ENCODE measurements around the gene ZC3H12C. TPM values are rescaled to one million over a fixed set of nuclear protein-coding genes. Genes with fewer than 3 reads are reported as not detected.
"Not testable (repeated sequence)": the region's sequence is repeated elsewhere in the genome, so short reads cannot be mapped to it uniquely, and the experiment has no call there.

Gene ZC3H12C
- total and polyA plus RNA-seq, 10 of the 15 experiments (the other 5 are each of a cell fraction or from before 2014, with no cell fraction given) = 0.31 to 31.0 (median 3.7) TPM

GRCh38 chr11:110207123-110207522, 113.9 kb downstream of the ZC3H12C start (continued):
- TF ChIP-seq, protein P1, sequence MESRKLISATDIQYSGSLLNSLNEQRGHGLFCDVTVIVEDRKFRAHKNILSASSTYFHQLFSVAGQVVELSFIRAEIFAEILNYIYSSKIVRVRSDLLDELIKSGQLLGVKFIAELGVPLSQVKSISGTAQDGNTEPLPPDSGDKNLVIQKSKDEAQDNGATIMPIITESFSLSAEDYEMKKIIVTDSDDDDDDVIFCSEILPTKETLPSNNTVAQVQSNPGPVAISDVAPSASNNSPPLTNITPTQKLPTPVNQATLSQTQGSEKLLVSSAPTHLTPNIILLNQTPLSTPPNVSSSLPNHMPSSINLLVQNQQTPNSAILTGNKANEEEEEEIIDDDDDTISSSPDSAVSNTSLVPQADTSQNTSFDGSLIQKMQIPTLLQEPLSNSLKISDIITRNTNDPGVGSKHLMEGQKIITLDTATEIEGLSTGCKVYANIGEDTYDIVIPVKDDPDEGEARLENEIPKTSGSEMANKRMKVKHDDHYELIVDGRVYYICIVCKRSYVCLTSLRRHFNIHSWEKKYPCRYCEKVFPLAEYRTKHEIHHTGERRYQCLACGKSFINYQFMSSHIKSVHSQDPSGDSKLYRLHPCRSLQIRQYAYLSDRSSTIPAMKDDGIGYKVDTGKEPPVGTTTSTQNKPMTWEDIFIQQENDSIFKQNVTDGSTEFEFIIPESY (IDR thresholded peaks at IDR 0.05) = no peak
- TF ChIP-seq RELB (IDR thresholded peaks at IDR 0.05; ENCODE audit: low read depth) (no peak), POLR2A (IDR thresholded peaks at IDR 0.05; ENCODE audit: low read depth, low read length) (no peak), LARP7 (IDR thresholded peaks at IDR 0.05) (no peak), RUNX3 (IDR thresholded peaks at IDR 0.05; ENCODE audit: low read length) (no peak), TARDBP (IDR thresholded peaks at IDR 0.05; ENCODE audit: borderline replicate concordance) (no peak), KDM1A (IDR thresholded peaks at IDR 0.05; ENCODE audit: borderline replicate concordance) (no peak)

DNA sequence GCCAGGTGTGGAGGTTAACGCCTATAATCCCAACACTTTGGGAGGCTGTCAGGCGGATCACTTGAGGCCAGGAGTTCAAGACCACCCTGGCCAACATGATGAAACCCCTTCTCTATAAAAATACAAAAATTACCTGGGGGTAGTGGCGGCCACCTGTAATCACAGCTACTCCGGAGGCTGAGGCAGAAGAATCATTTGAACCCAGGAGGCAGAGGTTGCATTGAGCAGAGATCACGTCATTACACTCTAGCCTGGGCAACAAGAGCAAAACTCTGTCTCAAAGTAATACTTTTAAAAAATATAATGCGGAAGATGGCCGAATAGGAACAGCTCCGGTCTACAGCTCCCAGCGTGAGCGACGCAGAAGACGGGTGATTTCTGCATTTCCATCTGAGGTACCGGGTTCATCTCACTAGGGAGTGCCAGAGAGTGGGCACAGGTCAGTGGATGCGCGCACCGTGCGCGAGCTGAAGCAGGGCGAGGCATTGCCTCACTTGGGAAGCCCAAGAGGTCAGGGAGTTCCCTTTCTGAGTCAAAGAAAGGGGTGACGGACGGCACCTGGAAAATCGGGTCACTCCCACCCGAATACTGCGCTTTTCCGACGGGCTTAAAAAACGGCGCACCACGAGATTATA, 115.6 kb downstream of the ZC3H12C start:
- H3K9ac ChIP-seq (ENCODE audit: control insufficient read depth, insufficient read depth, low read length); intact Hi-C loops (cut with micrococcal nuclease; ENCODE audit: unreplicated experiment); DNase-seq (ENCODE audit: low read depth, low spot score); ATAC-seq; H3K9me3 ChIP-seq (replicated peaks; ENCODE audit: control insufficient read depth, insufficient read depth, low read length); POLR2A ChIA-PET; BruUV-seq (replicated peaks); RAD21 ChIA-PET (ENCODE audit: unreplicated experiment); FAIRE-seq; H3K4me3 ChIP-seq; H2AFZ ChIP-seq (ENCODE audit: control insufficient read depth, low read depth, low read length); H3K79me2 ChIP-seq (ENCODE audit: control insufficient read depth, insufficient read depth, low read length); H3K4me2 ChIP-seq (ENCODE audit: control insufficient read depth, insufficient read depth); H4K20me1 ChIP-seq (ENCODE audit: control insufficient read depth, insufficient read depth); in situ Hi-C loops (cut with MboI); CTCF ChIA-PET; H3K4me1 ChIP-seq (ENCODE audit: control insufficient read depth, insufficient read depth, low read length); H3K27me3 ChIP-seq (replicated peaks in 1 of 2; ENCODE audit: control insufficient read depth in 2 of 2, insufficient read depth in 2 of 2, low read length in 1 of 2); H3K27ac ChIP-seq (ENCODE audit: control insufficient read depth, insufficient read depth); H3K36me3 ChIP-seq (ENCODE audit: control insufficient read depth in 2 of 2, insufficient read depth in 2 of 2, low read length in 1 of 2): not testable (repeated sequence)
- SMC1A ChIA-PET (ENCODE audit: uncharacterized antibody, unreplicated experiment) = interaction anchor here (1.6 kb wide), 1 partner anchor 159 kb away, joined by 3 read pairs; no protein-coding TSS in a partner anchor
- WGBS (ENCODE audit: insufficient coverage, insufficient replicate concordance, low lambda C conversion rate, missing lambda C conversion rate) = 78% methylated on average over 19 of the region's 29 CpGs

DNA sequence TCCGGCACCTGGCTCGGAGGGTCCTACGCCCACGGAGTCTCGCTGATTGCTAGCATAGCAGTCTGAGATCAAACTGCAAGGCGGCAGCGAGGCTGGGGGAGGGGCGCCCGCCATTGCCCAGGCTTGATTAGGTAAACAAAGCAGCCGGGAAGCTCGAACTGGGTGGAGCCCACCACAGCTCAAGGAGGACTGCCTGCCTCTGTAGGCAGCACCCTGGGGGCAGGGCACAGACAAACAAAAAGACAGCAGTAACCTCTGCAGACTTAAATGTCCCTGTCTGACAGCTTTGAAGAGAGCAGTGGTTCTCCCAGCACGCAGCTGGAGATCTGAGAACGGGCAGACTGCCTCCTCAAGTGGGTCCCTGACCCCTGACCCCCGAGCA, 116.1 kb downstream of the ZC3H12C start:
- in situ Hi-C loops (cut with MboI); SMC1A ChIA-PET (ENCODE audit: uncharacterized antibody, unreplicated experiment); H2AFZ ChIP-seq (ENCODE audit: control insufficient read depth, low read depth, low read length); DNase-seq (ENCODE audit: low read depth, low spot score); H4K20me1 ChIP-seq (ENCODE audit: control insufficient read depth, insufficient read depth); intact Hi-C loops (cut with micrococcal nuclease; ENCODE audit: unreplicated experiment); H3K4me1 ChIP-seq (ENCODE audit: control insufficient read depth, insufficient read depth, low read length); ATAC-seq; H3K27ac ChIP-seq (ENCODE audit: control insufficient read depth, insufficient read depth); H3K4me3 ChIP-seq; BruUV-seq (replicated peaks); POLR2A ChIA-PET; H3K4me2 ChIP-seq (ENCODE audit: control insufficient read depth, insufficient read depth); CTCF ChIA-PET; FAIRE-seq; RAD21 ChIA-PET (ENCODE audit: unreplicated experiment); H3K9me3 ChIP-seq (replicated peaks; ENCODE audit: control insufficient read depth, insufficient read depth, low read length); H3K79me2 ChIP-seq (ENCODE audit: control insufficient read depth, insufficient read depth, low read length); H3K27me3 ChIP-seq (replicated peaks in 1 of 2; ENCODE audit: control insufficient read depth in 2 of 2, insufficient read depth in 2 of 2, low read length in 1 of 2); H3K9ac ChIP-seq (ENCODE audit: control insufficient read depth, insufficient read depth, low read length); H3K36me3 ChIP-seq (ENCODE audit: control insufficient read depth in 2 of 2, insufficient read depth in 2 of 2, low read length in 1 of 2): not testable (repeated sequence)
- WGBS (ENCODE audit: insufficient coverage, insufficient replicate concordance, low lambda C conversion rate, missing lambda C conversion rate) = no CpG with 5 or more reads among the region's 14 CpGs
